Caco-2 (cell line): ENCODE data around the gene AGBL2. TPM values are rescaled to one million over a fixed set of nuclear protein-coding genes. Genes with fewer than 3 reads are reported as not detected.
"Not testable (repeated sequence)": the region's sequence is repeated elsewhere in the genome, so short reads cannot be mapped to it uniquely, and the experiment has no call there.

Experiments used
- Bru-seq: library from RNA; stranded (reverse); fragments of 400-500 nt; gene quantifications from one replicate; lab custom pipeline; 2021; lab: Mats Ljungman, UMichigan
- BruChase-seq, 2 experiments: library from RNA; stranded (reverse); fragments of 400-500 nt; gene quantifications; one replicate each; lab custom pipeline; 2021; lab: Mats Ljungman, UMichigan
- BruUV-seq: library from RNA; stranded (reverse); fragments of 400-500 nt; replicated peaks from 2 replicates; lab custom pipeline; 2021; lab: Mats Ljungman, UMichigan
- CTCF ChIA-PET: fragments of 300-600 bp; sonication (Branson Sonifier 250); formaldehyde crosslinking; loops from one replicate; lab custom pipeline; 2022; ENCODE audit warnings: antibody characterized with exemption; lab: Charles Lee
- POLR2A ChIA-PET: fragments of 300-600 bp; sonication (Branson Sonifier 250); formaldehyde crosslinking; loops from one replicate; lab custom pipeline; 2022; ENCODE audit warnings: antibody characterized with exemption; lab: Charles Lee
- DNase-seq, 2 experiments: peaks; one replicate each; pipeline versions ENCODE4 v3.0.0 to v3.0.0-alpha.2; 2020 to 2022
- H3K27me3 ChIP-seq: replicated peaks from 2 replicates; pipeline ENCODE4 v1.6.0; 2011; ENCODE audit warnings: low read length; ENCODE audit not compliant: control insufficient read depth, insufficient read depth
- H3K36me3 ChIP-seq: 2 replicates; pipeline ENCODE4 v1.5.1; 2011; ENCODE audit warnings: low read length; ENCODE audit not compliant: control insufficient read depth, insufficient read depth
- H3K4me1 ChIP-seq: fragments of 250-450 bp; sonication (Bioruptor Pico); 2 replicates; pipeline ENCODE4 v1.5.1; 2020; ENCODE audit warnings: mild to moderate bottlenecking
- H3K4me3 ChIP-seq: 2 replicates; pipeline ENCODE4 v1.5.1; 2011; ENCODE audit warnings: low read depth, mild to moderate bottlenecking, control low read depth, low read length
- H3K9me3 ChIP-seq: fragments of 250-450 bp; sonication (Bioruptor Pico); 2 replicates; pipeline ENCODE4 v1.5.1; 2020; ENCODE audit warnings: mild to moderate bottlenecking, moderate library complexity
- H3K27ac Mint-ChIP-seq: one replicate; pipeline ENCODE4 v1.8.0; 2022; ENCODE audit warnings: mixed read lengths; ENCODE audit not compliant: unreplicated experiment
- H3K27me3 Mint-ChIP-seq: one replicate; pipeline ENCODE4 v1.8.0; 2022; ENCODE audit warnings: mixed read lengths; ENCODE audit not compliant: insufficient read depth, unreplicated experiment
- H3K36me3 Mint-ChIP-seq: one replicate; pipeline ENCODE4 v1.8.0; 2022; ENCODE audit warnings: mild to moderate bottlenecking, mixed read lengths; ENCODE audit not compliant: insufficient read depth, unreplicated experiment
- H3K4me1 Mint-ChIP-seq: one replicate; pipeline ENCODE4 v1.8.0; 2022; ENCODE audit warnings: low read depth, mixed read lengths; ENCODE audit not compliant: unreplicated experiment
- H3K4me3 Mint-ChIP-seq: one replicate; pipeline ENCODE4 v1.8.0; 2022; ENCODE audit warnings: mild to moderate bottlenecking, moderate library complexity, mixed read lengths; ENCODE audit not compliant: unreplicated experiment
- H3K9me3 Mint-ChIP-seq: one replicate; pipeline ENCODE4 v1.8.0; 2022; ENCODE audit warnings: mixed read lengths; ENCODE audit not compliant: unreplicated experiment
- intact Hi-C: fragments of 100-400 bp; cut with micrococcal nuclease; formaldehyde crosslinking; loops from one replicate; pipeline ENCODE4 v1.10.0; 2022; ENCODE audit not compliant: unreplicated experiment
- long read RNA-seq: library from polyadenylated mRNA; stranded (forward); transcript quantifications from one replicate; pipeline ENCODE4 v2.0.0, GENCODE V29; 2022
- total RNA-seq: library from RNA; stranded (reverse); gene quantifications from 2 replicates; pipeline ENCODE4 v1.2.3, GENCODE V29; 2022
- TF ChIP-seq, protein P1 (sequence below), 2 experiments: fragments of 200-600 bp in 1 of 2; IDR thresholded peaks; 1 replicate in 1 of 2; 2 replicates in 1 of 2; pipeline versions ENCODE4 v1.5.1 to v1.8.0; 2011 to 2022; ENCODE audit warnings: antibody characterized with exemption in 1 of 2, control low read depth in 1 of 2, inconsistent platforms in 1 of 2, low read depth in 1 of 2, low read length in 1 of 2, mild to moderate bottlenecking in 1 of 2, moderate library complexity in 1 of 2; ENCODE audit not compliant: insufficient read depth in 1 of 2, severe bottlenecking in 1 of 2, unreplicated experiment in 1 of 2

The AGBL2 gene
- total RNA-seq (2.9 and 3.4 TPM in 2 replicates), Bru-seq, nascent RNA (percentile 32 among the genes with signal in this experiment), BruChase-seq, experiment 1, labeled RNA remaining after a 2-hour chase (percentile 28 among the genes with signal in this experiment), BruChase-seq, experiment 2, labeled RNA remaining after a 6-hour chase (percentile 26 among the genes with signal in this experiment)
- long read RNA-seq, partial matches to known transcripts: 0 of 1 reads
- long read RNA-seq, other reads (novel, unspliced or antisense): 0 of 1 reads

DNA sequence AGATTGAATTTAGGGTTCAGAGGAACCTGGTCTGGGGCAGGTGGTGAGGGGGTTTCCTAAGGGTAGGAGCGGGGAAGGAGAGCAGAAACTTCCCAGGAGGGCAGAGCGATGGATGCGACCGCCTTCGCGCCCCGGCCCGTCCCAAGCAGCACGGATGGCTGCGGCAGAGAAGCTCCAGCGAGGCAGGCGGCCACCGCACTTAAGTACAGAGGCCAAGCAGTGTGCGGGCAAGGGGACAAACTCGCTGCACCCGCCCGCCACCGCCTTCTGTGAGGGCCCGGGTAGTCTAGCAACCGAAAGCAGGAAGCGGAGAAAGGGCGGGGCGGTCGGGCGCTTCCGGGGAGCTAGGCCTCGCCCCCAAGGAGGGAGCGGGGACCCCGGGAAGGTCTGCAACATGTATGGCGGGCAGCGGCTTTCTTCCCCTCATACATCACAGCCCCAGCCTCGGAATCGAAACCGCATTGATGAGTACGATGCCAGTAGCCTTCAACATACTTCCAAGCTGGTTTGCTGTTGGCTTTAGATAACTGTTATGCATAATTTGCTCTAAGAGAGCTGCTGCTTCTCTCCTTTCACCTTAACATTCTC lies at the start of gene AGBL2:
Gene AGBL2 (minus strand): TSS at position 288 of the 588 bp plus-strand sequence. CDS start 719 bp downstream, outside the sequence.
- POLR2A ChIA-PET: interaction anchor here (0.6 to 1.9 kb wide), 4 partner anchors 9 to 546 kb away, joined by 3 to 9 read pairs (median 4); no protein-coding TSS in a partner anchor
- no peaks in the 10 kb centered on the region for H3K4me1 Mint-ChIP-seq
- H3K27me3 Mint-ChIP-seq: no peaks in the 10 kb centered on the region
- intact Hi-C loops: loop anchor here (1.0 to 2.0 kb wide), 2 partner anchors 9 to 72 kb away; partner anchors contain the start of gene MTCH2
- Histone ChIP-seq H3K4me1 (no peaks in the 10 kb centered on the region), H3K4me3 (peak within 1 kb of the TSS; percentile 49), H3K36me3 (no peaks in the 10 kb centered on the region), H3K27me3 (no peaks in the 10 kb centered on the region), H3K9me3 (no peaks in the 10 kb centered on the region)
- H3K4me3 Mint-ChIP-seq: peak within 1 kb of the TSS; percentile 88
- no peaks in the 10 kb centered on the region for H3K9me3 Mint-ChIP-seq
- TF ChIP-seq, protein P1, sequence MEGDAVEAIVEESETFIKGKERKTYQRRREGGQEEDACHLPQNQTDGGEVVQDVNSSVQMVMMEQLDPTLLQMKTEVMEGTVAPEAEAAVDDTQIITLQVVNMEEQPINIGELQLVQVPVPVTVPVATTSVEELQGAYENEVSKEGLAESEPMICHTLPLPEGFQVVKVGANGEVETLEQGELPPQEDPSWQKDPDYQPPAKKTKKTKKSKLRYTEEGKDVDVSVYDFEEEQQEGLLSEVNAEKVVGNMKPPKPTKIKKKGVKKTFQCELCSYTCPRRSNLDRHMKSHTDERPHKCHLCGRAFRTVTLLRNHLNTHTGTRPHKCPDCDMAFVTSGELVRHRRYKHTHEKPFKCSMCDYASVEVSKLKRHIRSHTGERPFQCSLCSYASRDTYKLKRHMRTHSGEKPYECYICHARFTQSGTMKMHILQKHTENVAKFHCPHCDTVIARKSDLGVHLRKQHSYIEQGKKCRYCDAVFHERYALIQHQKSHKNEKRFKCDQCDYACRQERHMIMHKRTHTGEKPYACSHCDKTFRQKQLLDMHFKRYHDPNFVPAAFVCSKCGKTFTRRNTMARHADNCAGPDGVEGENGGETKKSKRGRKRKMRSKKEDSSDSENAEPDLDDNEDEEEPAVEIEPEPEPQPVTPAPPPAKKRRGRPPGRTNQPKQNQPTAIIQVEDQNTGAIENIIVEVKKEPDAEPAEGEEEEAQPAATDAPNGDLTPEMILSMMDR (IDR thresholded peaks at IDR 0.05; ENCODE audit: insufficient read depth in 1 of 2, low read depth in 1 of 2, low read length in 1 of 2, severe bottlenecking in 1 of 2, unreplicated experiment in 1 of 2): no peak
- no TSS peak for BruUV-seq
- CTCF ChIA-PET: interaction anchor here (0.6 kb wide), 1 partner anchor 230 kb away, joined by 5 read pairs; no protein-coding TSS in a partner anchor
- peaks cover 54% of the 10 kb centered on the region for H3K36me3 Mint-ChIP-seq
- DNase-seq: peak; percentile 79 to 82
- peak within 1 kb of the TSS; percentile 90 for H3K27ac Mint-ChIP-seq

DNA sequence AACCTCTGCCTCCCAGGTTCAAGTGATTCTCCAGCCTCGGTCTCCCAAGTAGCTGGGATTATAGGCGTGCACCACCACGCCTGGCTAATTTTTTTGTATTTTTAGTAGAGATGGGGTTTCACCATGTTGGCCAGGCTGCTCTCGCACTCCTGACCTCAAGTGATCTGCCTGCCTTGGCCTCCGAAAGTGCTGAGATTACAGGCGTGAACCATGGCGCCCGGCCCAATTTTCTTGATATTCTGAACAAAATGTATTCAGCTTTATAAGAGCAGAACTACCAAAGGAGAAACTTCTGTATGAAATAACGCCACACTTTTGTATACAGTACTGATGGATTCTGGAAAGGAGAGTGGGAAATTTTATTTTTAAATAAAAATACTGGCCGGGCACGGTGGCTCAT lies 44.1 kb upstream of the AGBL2 start:
- H3K27me3 Mint-ChIP-seq, H3K9me3 Mint-ChIP-seq, H3K4me3 ChIP-seq, H3K27ac Mint-ChIP-seq, CTCF ChIA-PET, H3K36me3 ChIP-seq, BruUV-seq, H3K4me1 Mint-ChIP-seq, intact Hi-C loops, H3K4me1 ChIP-seq, DNase-seq, H3K27me3 ChIP-seq, H3K9me3 ChIP-seq, H3K4me3 Mint-ChIP-seq: not testable (repeated sequence)
- peaks cover 99% of the 10 kb centered on the region for H3K36me3 Mint-ChIP-seq
- POLR2A ChIA-PET: interaction anchor here (0.7 kb wide), 2 partner anchors 132 to 171 kb away, joined by 6 read pairs; no protein-coding TSS in a partner anchor

DNA sequence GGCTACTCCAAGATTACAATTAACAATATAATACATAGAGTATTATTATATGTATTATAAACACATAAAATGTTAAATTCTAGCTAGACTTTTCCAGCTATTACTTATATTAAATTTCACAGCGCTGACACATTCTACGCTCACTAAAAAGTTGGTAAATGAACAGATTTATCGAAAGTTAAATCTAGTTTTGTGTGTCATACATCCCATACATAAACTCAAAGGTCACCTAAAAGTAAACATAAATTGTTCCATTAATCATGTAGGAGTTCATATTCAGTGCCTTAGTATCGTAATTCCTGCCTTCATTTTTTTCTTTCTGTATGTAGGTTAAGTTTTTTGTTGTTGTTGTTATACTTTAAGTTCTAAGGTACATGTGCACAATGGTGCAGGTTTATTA lies 41.0 kb upstream of the AGBL2 start:
- intact Hi-C loops: no loop called here
- H3K36me3 Mint-ChIP-seq: peaks cover 98% of the 10 kb centered on the region
- POLR2A ChIA-PET: no interaction called here
- no peaks in the 10 kb centered on the region for H3K4me1 Mint-ChIP-seq
- H3K36me3 ChIP-seq: peaks cover 7% of the 10 kb centered on the region
- no peak overlapping the region for H3K4me3 ChIP-seq
- H3K27ac Mint-ChIP-seq: no peak overlapping the region
- no peaks in the 10 kb centered on the region for H3K27me3 Mint-ChIP-seq
- no peaks in the 10 kb centered on the region for H3K9me3 Mint-ChIP-seq
- H3K4me1 ChIP-seq: no peaks in the 10 kb centered on the region
- CTCF ChIA-PET: interaction anchor here (0.6 kb wide), 1 partner anchor 203 kb away, joined by 3 read pairs; no protein-coding TSS in a partner anchor
- TF ChIP-seq, protein P1 (IDR thresholded peaks at IDR 0.05; ENCODE audit: insufficient read depth in 1 of 2, low read depth in 1 of 2, low read length in 1 of 2, severe bottlenecking in 1 of 2, unreplicated experiment in 1 of 2): no peak
- H3K9me3 ChIP-seq: no peaks in the 10 kb centered on the region
- H3K27me3 ChIP-seq: no peaks in the 10 kb centered on the region
- DNase-seq: no peak
- BruUV-seq: no TSS peak
- H3K4me3 Mint-ChIP-seq: no peak overlapping the region
